NCI-H748 treated with DMSO at 0.1 percent for 48 hours (cell line): Measurements from ENCODE around the gene ABCC8.
A peak's percentile ranks its signal among the peaks of the same experiment; 100 is the strongest.
"Not testable (repeated sequence)": the region's sequence is repeated elsewhere in the genome, so short reads cannot be mapped to it uniquely, and the experiment has no call there.

Experiments
- DNase-seq: peaks from one replicate; lab custom pipeline; 2025; lab: John Stamatoyannopoulos, UW

Gene ABCC8

GRCh38 chr11:17428261-17428660 is 48.4 kb downstream of the ABCC8 start:
- no peak for DNase-seq

GRCh38 chr11:17426233-17426632 is 50.4 kb downstream of the ABCC8 start:
- not testable (repeated sequence) for DNase-seq

DNA sequence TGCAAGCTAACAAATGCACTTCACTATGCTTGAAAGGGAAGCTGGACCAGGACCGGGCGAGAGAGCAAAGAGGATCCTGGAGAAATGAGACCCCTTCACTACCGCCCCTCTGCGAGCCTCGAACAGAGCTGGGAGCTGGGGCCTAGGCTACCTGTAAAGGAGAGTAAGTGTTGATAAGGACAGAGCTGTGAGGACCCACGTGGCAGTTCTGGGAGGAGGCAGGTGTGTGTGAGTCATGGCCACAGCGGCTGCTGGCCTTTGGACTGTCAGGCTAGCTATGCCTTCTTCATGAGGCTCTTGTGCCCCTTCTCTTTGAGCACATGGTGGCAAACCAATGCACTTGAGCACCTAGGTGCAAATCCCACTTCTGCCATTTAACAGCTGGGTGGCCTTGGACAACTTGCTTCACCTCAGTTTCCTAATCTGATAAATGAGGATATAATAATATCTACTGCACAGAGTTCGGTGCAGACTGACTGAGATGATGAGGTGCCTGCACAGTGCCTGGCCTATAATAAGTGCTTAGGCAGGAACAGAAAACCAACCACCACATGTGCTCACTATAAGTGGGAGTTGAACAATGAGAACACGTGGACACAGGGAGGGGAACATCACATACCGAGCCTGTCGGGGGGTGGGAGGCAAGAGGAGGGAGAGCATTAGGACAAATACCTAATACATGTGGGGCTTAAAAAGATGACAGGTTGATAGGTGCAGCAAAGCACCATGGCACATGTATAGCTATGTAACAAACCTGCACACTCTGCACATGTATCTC is 52.9 kb downstream of the ABCC8 start:
- no peak for DNase-seq

DNA sequence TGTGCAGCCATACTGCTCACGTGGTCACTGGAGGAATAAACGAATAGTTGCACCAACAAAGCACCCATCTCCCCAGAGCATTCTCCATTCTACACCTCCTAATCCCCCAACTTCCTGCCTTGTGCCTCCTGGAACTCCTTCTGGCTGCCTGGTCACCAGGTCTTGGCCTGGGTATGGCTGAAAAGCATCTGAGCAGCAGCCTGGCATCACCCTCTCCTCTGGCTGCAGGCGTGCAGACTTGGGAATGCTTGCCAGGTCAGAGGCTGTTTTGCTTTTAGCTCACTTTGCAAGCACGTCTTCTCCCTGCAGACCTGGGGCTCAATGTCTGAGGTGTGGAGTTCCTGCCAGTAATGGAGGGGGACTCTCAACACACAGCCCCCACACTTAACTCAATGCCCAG is 54.9 kb downstream of the ABCC8 start:
- DNase-seq = no peak

DNA sequence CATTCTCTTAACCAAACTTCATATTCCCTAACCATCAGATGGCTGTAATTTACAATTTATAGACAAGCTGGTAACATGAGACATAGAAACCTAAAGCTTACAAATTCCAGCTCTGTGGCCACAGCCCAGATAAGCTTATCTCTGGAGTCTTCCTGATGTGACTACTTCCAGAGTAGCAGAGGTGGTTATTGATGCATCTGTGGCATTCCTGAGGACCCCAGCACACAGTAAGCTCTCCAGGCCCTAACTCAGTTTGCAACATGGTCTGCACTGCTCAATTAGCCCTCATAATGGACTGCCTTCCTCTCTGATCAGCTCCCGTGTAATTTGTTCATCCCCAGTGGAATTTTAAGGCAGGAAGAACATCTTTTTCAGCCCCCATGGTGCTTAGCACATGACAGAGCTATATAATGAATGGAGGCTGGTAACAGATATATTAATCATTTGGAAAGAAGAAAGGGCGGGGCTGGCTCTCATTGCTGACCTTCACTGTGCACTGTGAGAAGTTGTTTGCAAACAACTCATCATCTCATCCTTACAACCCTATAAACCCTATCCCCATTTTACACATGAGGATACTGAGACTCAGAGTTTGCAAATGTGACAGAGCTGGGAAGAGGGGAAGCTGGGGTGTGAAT is 58.1 kb downstream of the ABCC8 start:
- no peak for DNase-seq

DNA sequence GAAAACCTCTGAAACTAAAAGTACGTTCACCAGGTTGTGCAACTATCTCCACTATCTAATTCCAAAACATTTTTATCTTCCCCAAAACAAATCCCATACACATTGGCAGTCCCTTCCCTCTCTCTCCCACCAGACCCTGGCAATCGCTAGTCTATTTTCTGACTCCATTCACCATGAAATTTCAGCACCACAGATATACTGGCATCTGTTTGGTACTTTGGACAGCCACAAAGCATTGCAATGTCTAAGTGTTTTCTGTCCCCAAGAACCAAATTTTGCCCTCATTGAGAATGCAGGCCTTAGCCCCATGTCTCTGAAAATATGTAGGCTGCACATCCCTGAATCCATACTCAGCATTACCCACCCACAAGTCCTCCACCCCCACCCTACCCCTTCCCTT is 60.2 kb downstream of the ABCC8 start:
- no peak for DNase-seq

- no peak for DNase-seq
These were observed 61.0 kb downstream of the ABCC8 start for GRCh38 chr11:17415523-17416104.

DNA sequence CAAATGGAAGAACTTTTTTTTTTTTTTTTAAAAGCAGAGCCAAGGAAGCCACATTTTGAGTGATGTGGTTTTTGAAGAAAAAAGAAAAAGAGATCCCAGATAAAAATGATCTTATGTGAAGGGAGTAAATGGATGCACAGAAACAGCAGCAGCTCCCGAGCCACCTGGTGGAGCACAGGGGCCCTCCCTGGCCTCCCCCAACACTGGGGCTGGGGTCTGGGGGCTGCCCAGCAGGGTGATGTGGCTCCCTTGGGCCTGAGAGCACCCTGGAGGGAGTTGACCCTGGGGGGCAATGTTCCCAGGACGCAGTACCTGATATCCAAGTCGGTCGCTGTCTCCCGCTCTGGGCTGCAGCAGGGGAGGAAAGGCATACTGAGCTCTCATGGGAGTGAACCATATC is 61.7 kb downstream of the ABCC8 start:
- DNase-seq = no peak

GRCh38 chr11:17414317-17414737 is 62.3 kb downstream of the ABCC8 start:
- DNase-seq = no peak

DNA sequence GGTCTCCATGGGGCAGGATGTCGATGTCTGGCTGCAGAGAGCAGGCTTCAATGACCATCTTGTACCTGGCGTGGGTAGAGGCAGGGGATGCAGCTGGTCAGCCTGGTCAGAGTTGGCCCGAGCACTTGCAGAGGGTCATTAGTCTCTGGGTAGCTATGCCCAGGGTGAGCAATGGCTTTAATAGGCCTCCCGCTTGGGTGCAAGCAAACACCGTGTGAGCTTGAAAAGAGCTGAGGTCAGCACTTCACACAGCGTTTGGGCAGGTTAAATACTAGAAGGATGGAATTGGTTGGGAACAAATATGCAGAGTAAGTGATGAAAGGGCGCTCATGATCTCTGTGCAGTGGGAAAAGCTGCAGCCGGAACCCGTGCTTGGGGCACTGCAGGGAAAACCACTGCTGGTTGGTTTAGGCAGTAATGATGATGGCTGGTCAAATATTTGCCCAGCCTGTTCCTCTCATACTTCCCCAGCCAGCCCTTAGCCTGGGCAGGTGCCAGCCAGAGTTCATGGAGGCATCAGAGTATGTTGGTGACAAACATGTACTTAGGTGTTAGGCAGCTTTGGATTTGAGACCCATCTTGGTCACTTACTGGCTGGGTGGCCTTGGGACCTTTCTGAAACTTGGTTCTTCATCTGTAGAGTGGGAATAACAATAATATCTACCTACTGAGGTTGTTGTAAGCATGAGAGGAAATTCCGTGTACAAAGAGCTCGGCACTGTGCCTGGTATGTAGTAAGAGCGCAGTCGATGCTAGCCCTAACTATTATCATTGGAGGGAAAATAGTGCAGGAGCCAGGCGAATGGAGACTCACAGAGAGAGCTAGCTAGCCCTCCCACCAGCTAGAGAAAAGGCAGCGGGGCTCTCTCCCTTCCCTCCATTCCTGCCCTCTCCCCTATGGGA is 63.0 kb downstream of the ABCC8 start:
- peak; percentile 86 for DNase-seq

GRCh38 chr11:17412488-17413180 is 64.0 kb downstream of the ABCC8 start:
- DNase-seq = peak; percentile 30

- DNase-seq = no peak
These were observed 65.2 kb downstream of the ABCC8 start for GRCh38 chr11:17411418-17411817.

DNA sequence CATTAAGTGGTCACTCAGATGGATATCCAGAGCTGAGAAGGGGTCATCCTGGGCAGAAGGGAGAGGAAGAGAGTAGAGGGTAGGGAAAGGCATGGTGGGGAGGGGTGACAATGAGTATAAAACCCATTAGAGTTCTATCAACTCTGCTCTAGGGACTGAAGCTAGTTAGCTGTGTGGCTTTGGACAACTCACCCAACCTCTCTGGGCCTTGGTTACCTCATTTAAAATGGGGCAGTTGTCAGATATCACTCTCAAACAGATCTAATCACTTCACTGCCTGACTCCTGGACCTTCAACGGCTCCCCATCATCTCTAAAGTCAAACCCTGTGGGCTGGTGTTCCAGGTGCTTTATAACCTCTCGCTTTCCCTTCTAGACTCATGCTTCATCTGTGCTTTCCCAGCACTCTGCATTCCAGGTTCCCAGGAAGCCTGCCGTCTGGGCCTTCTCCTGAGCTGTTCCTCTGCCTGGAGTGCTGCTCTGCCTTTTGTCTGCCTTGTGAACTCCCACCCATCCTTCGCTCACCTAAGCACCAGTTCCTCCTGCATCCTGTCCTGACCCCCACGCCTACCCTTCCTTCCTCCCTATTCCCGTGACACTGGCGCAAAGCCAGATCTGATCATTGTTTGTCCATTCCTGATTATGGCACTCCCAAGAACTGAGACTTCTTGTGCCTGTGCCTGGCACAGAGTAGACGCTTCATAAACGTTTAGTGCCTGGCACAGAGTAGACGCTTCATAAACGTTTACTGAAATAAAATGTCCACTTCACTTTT is 65.9 kb downstream of the ABCC8 start:
- no peak for DNase-seq

DNA sequence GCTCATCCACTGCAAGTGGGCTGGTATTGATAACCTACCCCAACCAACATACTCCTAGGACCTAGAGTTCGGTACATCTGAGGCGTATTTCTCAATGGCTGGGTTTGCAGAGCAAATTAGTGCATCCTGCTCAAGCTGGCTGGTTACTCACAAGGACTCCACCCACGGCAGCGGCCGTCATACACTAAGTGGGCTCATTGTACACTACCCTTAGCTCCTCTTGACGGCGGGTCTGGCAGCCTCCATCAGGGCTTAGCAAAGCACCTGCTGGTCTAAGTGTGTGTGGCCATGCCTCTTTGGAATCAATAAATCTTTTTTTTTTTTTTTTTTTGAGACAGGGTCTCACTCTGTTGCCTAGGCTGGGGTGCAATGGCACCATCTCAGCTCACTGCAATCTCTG is 68.0 kb downstream of the ABCC8 start:
- DNase-seq = no peak

DNA sequence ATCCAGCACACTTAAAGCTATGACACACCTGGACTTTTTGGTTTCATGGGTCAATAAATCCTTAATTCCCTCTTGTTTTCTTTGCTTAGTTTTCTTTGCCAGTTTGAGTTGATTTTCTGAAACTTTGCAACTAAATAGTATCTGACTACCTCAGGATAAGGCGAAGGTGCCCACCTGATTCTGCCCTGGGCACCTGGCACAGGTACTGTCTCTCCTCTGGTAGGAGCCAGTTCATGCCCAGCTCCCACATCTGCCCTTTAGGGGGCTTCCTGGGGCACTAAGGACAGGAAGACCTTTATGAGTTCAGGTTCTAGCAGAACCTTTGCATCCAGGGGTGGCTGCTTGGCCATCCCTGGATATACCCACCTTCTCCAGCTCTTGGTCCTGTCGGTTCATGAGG is 68.6 kb downstream of the ABCC8 start:
- DNase-seq = no peak

DNA sequence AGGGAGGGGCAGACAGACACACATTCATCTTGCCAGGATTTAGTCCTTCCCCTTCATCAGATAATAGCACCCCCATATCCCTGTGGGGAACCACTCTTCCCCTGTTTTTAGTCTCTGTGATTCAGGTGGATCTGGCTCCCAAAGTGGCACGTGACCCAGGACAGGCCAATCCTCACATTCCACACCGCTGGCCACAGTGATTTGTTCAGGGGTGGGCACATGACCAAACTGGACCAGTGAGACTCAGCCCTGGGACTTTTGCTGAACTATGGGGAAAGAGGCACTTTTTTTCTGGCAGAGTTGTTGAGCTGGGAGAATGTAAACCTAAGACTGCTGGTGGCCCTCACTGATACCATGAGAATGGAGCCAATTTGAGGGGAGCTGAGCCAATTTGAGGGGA is 69.1 kb downstream of the ABCC8 start:
- DNase-seq = no peak

- DNase-seq = no peak
These were observed 69.9 kb downstream of the ABCC8 start for GRCh38 chr11:17406818-17407149.

DNA sequence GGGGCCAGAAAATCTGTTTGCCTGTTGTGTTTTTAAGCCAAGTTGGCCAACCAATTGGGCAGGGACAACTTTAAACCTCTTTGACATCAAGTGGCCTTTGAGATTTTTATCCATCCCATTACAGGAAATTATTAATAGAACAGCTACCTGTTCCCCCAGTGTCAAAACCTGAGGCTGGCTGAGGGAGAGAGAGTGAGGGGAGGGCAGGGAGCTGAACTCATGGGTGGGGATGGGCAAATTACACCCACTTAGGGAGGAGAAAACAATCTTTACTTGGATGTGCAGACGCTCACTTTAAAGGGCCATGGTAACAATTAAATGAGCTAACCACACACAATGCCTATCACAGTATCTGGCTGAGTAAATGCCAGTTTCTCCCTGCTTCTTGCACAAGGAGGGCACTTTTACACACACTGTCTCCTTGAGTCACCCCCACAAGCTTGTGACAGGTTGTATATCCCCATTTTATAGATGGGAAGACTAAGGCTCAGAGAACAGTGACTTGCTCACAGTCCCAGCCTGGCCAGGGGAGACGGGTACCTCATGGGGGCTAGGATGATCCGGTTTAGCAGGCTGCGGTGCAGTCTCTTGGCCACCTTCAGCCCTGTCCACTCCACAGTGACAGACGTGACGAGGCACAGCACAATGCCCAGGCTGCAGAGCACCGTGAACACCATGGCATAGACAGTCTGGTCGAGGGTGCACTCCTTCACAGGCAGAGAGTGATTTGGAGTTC is 70.4 kb downstream of the ABCC8 start:
- DNase-seq = no peak

GRCh38 chr11:17405232-17406005 is 71.2 kb downstream of the ABCC8 start:
- peak; percentile 44 for DNase-seq
